H1 (cell line): ENCODE measurements around the gene TECR. TPM values are rescaled to one million over a fixed set of nuclear protein-coding genes. Genes with fewer than 3 reads are reported as not detected.

ENCODE experiments used
- CTCF ChIA-PET: fragments of 300-600 bp; sonication (Branson Sonifier 250); formaldehyde crosslinking; loops from one replicate; lab custom pipeline; 2021; ENCODE audit not compliant: partially characterized antibody; lab: Charles Lee
- POLR2A ChIA-PET: fragments of 300-600 bp; sonication (Branson Sonifier 250); formaldehyde crosslinking; loops from one replicate; lab custom pipeline; 2021; ENCODE audit warnings: inconsistent platforms; ENCODE audit not compliant: partially characterized antibody; lab: Charles Lee
- DNase-seq, 2 experiments: peaks; one replicate each; pipeline versions ENCODE4 v3.0.0 to v3.0.0-alpha.2; 2010 to 2022; ENCODE audit warnings: low spot score in 2 of 2, low read depth in 1 of 2, mixed read lengths in 1 of 2
- FAIRE-seq: peaks from 2 replicates; lab custom pipeline; 2011; peaks lifted over from hg19 to GRCh38; lab: Jason Lieb, UNC
- H2AFZ ChIP-seq: 2 replicates; pipeline ENCODE4 v1.8.1; 2012; ENCODE audit warnings: low read length, inconsistent platforms
- H2AK5ac ChIP-seq: 2 replicates; pipeline ENCODE4 v1.6.1; 2013; ENCODE audit warnings: low read depth, low read length
- H2BK120ac ChIP-seq: replicated peaks from 2 replicates; pipeline ENCODE3; 2013; ENCODE audit warnings: low read depth, low read length, inconsistent platforms
- H2BK12ac ChIP-seq: 2 replicates; pipeline ENCODE4 v1.6.1; 2013; ENCODE audit warnings: low read depth, low read length
- H2BK15ac ChIP-seq: 2 replicates; pipeline ENCODE4 v1.6.1; 2013; ENCODE audit warnings: low read length
- H2BK20ac ChIP-seq: 2 replicates; pipeline ENCODE4 v1.6.1; 2013; ENCODE audit warnings: low read length
- H2BK5ac ChIP-seq: 2 replicates; pipeline ENCODE4 v1.6.1; 2013; ENCODE audit warnings: low read depth, low read length
- H3K14ac ChIP-seq: 2 replicates; pipeline ENCODE4 v1.6.1; 2013; ENCODE audit warnings: inconsistent platforms; ENCODE audit not compliant: insufficient read length
- H3K18ac ChIP-seq: 2 replicates; pipeline ENCODE4 v1.6.1; 2013; ENCODE audit warnings: low read length; ENCODE audit errors: extremely low read depth
- H3K23ac ChIP-seq: 2 replicates; pipeline ENCODE4 v1.6.1; 2013; ENCODE audit warnings: inconsistent platforms; ENCODE audit not compliant: insufficient read length
- H3K23me2 ChIP-seq: 2 replicates; pipeline ENCODE4 v1.6.1; 2013; ENCODE audit warnings: low read depth, low read length
- H3K27ac ChIP-seq: 2 replicates; pipeline ENCODE4 v1.6.1; 2011; ENCODE audit warnings: low read depth, low read length, inconsistent platforms
- H3K27me3 ChIP-seq, 4 experiments: replicated peaks in 1 of 4; 1 replicate in 1 of 4; 2 replicates in 3 of 4; pipeline versions ENCODE4 v1.6.1 to v1.8.1; 2011 to 2013; ENCODE audit warnings: low read length in 3 of 4, mild to moderate bottlenecking in 3 of 4, inconsistent platforms in 2 of 4, mixed read lengths in 2 of 4, moderate library complexity in 1 of 4; ENCODE audit not compliant: control insufficient read depth in 3 of 4, insufficient read depth in 3 of 4; ENCODE audit errors: extremely low read depth in 1 of 4
- H3K36me3 ChIP-seq, 4 experiments: 2 replicates each; pipeline versions ENCODE4 v1.6.1 to v1.8.1; 2011 to 2013; ENCODE audit warnings: mild to moderate bottlenecking in 4 of 4, low read length in 3 of 4, moderate library complexity in 2 of 4, control low read depth in 1 of 4, inconsistent platforms in 1 of 4; ENCODE audit not compliant: insufficient read depth in 4 of 4, control insufficient read depth in 2 of 4
- H3K4ac ChIP-seq: replicated peaks from 2 replicates; pipeline ENCODE3; 2013; ENCODE audit warnings: low read length, low read depth, mixed read lengths, inconsistent platforms; ENCODE audit not compliant: insufficient read length
- H3K4me1 ChIP-seq, 4 experiments: replicated peaks in 1 of 4; 1 replicate in 1 of 4; 2 replicates in 3 of 4; pipeline versions ENCODE4 v1.6.1 to v1.8.1; 2011 to 2013; ENCODE audit warnings: low read length in 3 of 4, inconsistent platforms in 2 of 4, mixed read lengths in 1 of 4; ENCODE audit not compliant: insufficient read depth in 4 of 4, control insufficient read depth in 3 of 4
- H3K4me2 ChIP-seq, 2 experiments: 2 replicates each; pipeline versions ENCODE4 v1.6.1 to v1.8.1; 2011 to 2013; ENCODE audit warnings: low read depth in 2 of 2, low read length in 2 of 2, control low read depth in 1 of 2, inconsistent platforms in 1 of 2, mild to moderate bottlenecking in 1 of 2; ENCODE audit not compliant: insufficient read depth in 1 of 2
- H3K4me3 ChIP-seq, 4 experiments: fragments of 200-600, 300-600 bp in 1 of 4; sonication (generic), shearing (Covaris generic), sonication (Bioruptor Twin) in 1 of 4; 2 replicates each; pipeline versions ENCODE4 v1.5.1 to v1.8.1; 2011 to 2016; ENCODE audit warnings: low read length in 4 of 4, low read depth in 3 of 4, control low read depth in 2 of 4, inconsistent platforms in 2 of 4, mild to moderate bottlenecking in 2 of 4, mixed read lengths in 1 of 4, moderate library complexity in 1 of 4; ENCODE audit not compliant: insufficient read depth in 2 of 4; ENCODE audit errors: extremely low read depth in 1 of 4
- H3K56ac ChIP-seq: replicated peaks from 2 replicates; pipeline ENCODE3; 2013; ENCODE audit warnings: low read depth, mild to moderate bottlenecking, mixed read lengths, low read length, inconsistent platforms; ENCODE audit not compliant: insufficient read length
- H3K79me1 ChIP-seq: 2 replicates; pipeline ENCODE4 v1.6.1; 2013; ENCODE audit warnings: low read depth, low read length, control low read depth
- H3K79me2 ChIP-seq, 2 experiments: 2 replicates each; pipeline versions ENCODE4 v1.6.1 to v1.8.1; 2012 to 2013; ENCODE audit warnings: low read length in 2 of 2, mild to moderate bottlenecking in 2 of 2, inconsistent platforms in 1 of 2; ENCODE audit not compliant: insufficient read depth in 2 of 2, control insufficient read depth in 1 of 2
- H3K9ac ChIP-seq, 4 experiments: replicated peaks in 1 of 4; 1 replicate in 1 of 4; 2 replicates in 3 of 4; pipeline versions ENCODE4 v1.6.1 to v1.8.1; 2011 to 2013; ENCODE audit warnings: low read depth in 3 of 4, low read length in 3 of 4, control low read depth in 2 of 4, mild to moderate bottlenecking in 2 of 4, moderate library complexity in 2 of 4, inconsistent platforms in 1 of 4; ENCODE audit errors: extremely low read depth in 1 of 4
- H3K9me3 ChIP-seq, 2 experiments: 2 replicates each; pipeline versions ENCODE4 v1.6.1 to v1.8.1; 2012 to 2013; ENCODE audit warnings: mild to moderate bottlenecking in 2 of 2, moderate library complexity in 2 of 2, control low read depth in 1 of 2, inconsistent platforms in 1 of 2, low read depth in 1 of 2, low read length in 1 of 2, mixed read lengths in 1 of 2; ENCODE audit not compliant: insufficient read depth in 2 of 2
- H4K20me1 ChIP-seq, 2 experiments: replicated peaks in 1 of 2; 2 replicates each; pipeline versions ENCODE3 to v1.8.1; 2011 to 2013; ENCODE audit warnings: inconsistent platforms in 2 of 2, low read length in 2 of 2, mild to moderate bottlenecking in 1 of 2; ENCODE audit not compliant: insufficient read depth in 2 of 2, control insufficient read depth in 1 of 2
- H4K5ac ChIP-seq: 2 replicates; pipeline ENCODE4 v1.6.1; 2013; ENCODE audit warnings: low read length, low read depth, mixed read lengths, inconsistent platforms; ENCODE audit not compliant: insufficient read length
- H4K8ac ChIP-seq: 2 replicates; pipeline ENCODE4 v1.8.0; 2013; ENCODE audit warnings: mild to moderate bottlenecking, moderate library complexity, low read length, inconsistent platforms; ENCODE audit not compliant: insufficient read depth; ENCODE audit errors: extremely low read depth
- H4K91ac ChIP-seq: replicated peaks from 2 replicates; pipeline ENCODE3; 2013; ENCODE audit warnings: low read length, mixed read lengths, inconsistent platforms; ENCODE audit not compliant: insufficient read length
- ASH2L ChIP-seq: fragments of 200-600, 300-600 bp; sonication (generic); IDR thresholded peaks from one replicate; pipeline ENCODE4 v1.7.1; 2017; ENCODE audit warnings: low read length
- EGR1 ChIP-seq: IDR thresholded peaks from 2 replicates; pipeline ENCODE4 v1.6.1; 2011; ENCODE audit warnings: low read depth, low read length, borderline replicate concordance
- EP300 ChIP-seq, 2 experiments: IDR thresholded peaks; 1 replicate in 1 of 2; 2 replicates in 1 of 2; pipeline ENCODE4 v1.6.1; 2011 to 2012; ENCODE audit warnings: low read depth in 2 of 2, low read length in 2 of 2, mild to moderate bottlenecking in 2 of 2, borderline replicate concordance in 1 of 2, inconsistent platforms in 1 of 2, moderate library complexity in 1 of 2
- HDAC2 ChIP-seq, 2 experiments: fragments of 300-600 bp in 1 of 2; sonication (generic) in 1 of 2; IDR thresholded peaks; 2 replicates each; pipeline ENCODE4 v1.6.1; 2011 to 2012; ENCODE audit warnings: low read depth in 2 of 2, low read length in 2 of 2, mild to moderate bottlenecking in 2 of 2, moderate library complexity in 2 of 2, borderline replicate concordance in 1 of 2, inconsistent platforms in 1 of 2
- KDM1A ChIP-seq: fragments of 200-600, 300-600 bp; sonication (generic); IDR thresholded peaks from 2 replicates; pipeline ENCODE4 v1.7.1; 2016; ENCODE audit warnings: mild to moderate bottlenecking, low read length, borderline replicate concordance
- TAF1 ChIP-seq: IDR thresholded peaks from 2 replicates; pipeline ENCODE4 v1.6.1; 2011; ENCODE audit warnings: mild to moderate bottlenecking, low read depth, low read length
- ZNF274 ChIP-seq: IDR thresholded peaks from 2 replicates; pipeline ENCODE4 v1.7.0; 2012; ENCODE audit warnings: low read length, borderline replicate concordance; ENCODE audit errors: extremely low read depth
- WGBS, 2 experiments: shearing (Covaris generic) in 1 of 2; methylation state at CpG; one replicate each; pipeline versions ENCODE4 v1.1.6 to v1.1.7; 2013 to 2015; ENCODE audit warnings: low lambda C conversion rate in 2 of 2, mixed read lengths in 2 of 2, inconsistent platforms in 1 of 2, low coverage in 1 of 2, missing lambda C conversion rate in 1 of 2; ENCODE audit not compliant: insufficient replicate concordance in 2 of 2, insufficient coverage in 1 of 2, insufficient read length in 1 of 2; ENCODE audit errors: extremely low coverage in 1 of 2, missing lambda C conversion rate in 1 of 2; 5-methylcytosine and 5-hydroxymethylcytosine counted together
- polyA plus RNA-seq, 7 experiments: library from polyadenylated mRNA; depleted of rRNA in 3 of 7; stranded (reverse) in 5 of 7; unstranded in 2 of 7; fragments of >200 nt in 5 of 7; fragments of 200-250 nt in 2 of 7; gene quantifications; 1 replicate in 5 of 7; 2 replicates in 1 of 7; 4 replicates in 1 of 7; pipeline versions ENCODE4 v1.2.1 to v1.2.3, GENCODE V29; 2011 to 2013; ENCODE audit warnings: missing spikeins in 2 of 7, mixed read lengths in 2 of 7
- total RNA-seq: library from RNA; stranded (reverse); fragmentation: NEBNext Ultra II Directional; extraction: Animal tissue kit (Norgen Biotek cat#: 25700); gene quantifications from 2 replicates; pipeline ENCODE4 v1.2.1, GENCODE V29; 2021
- TF ChIP-seq, protein P1 (sequence below): IDR thresholded peaks from 2 replicates; pipeline ENCODE4 v1.6.1; 2012; ENCODE audit warnings: low read length, inconsistent platforms
- TF ChIP-seq, protein P2 (sequence below), 3 experiments: IDR thresholded peaks; 1 replicate in 2 of 3; 2 replicates in 1 of 3; pipeline versions ENCODE4 v1.5.1 to v1.6.1; 2011; ENCODE audit warnings: low read length in 3 of 3, mild to moderate bottlenecking in 3 of 3, inconsistent platforms in 2 of 3, low read depth in 1 of 3, moderate library complexity in 1 of 3; ENCODE audit not compliant: insufficient read depth in 1 of 3; ENCODE audit errors: control extremely low read depth in 1 of 3

The TECR gene
- total and polyA plus RNA-seq, 2 of the 8 experiments (the other 6 are each of a cell fraction or from before 2014, with no cell fraction given) = 172 to 405 TPM

DNA sequence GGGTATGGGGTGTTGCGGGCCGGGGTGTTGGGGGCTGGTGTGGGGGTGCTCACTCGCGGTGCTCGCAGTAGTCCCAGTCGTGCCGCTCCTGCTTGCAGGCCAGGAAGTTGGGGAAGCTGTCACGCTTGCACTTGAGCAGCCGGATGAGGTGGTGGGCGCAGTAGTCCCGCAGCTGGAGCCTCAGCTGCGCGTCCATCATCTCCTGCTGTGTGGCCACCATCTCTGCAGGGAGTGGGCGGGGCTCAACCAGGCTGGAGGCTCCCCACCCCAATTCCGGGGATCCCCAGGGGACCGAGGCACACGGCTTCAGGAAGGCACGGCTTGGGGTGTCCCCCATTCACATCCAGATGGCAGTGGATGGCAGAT lies 37.3 kb downstream of the TECR start:
- no peaks in the 10 kb centered on the region for H3K9me3 ChIP-seq
- no peak overlapping the region for H3K4me3 ChIP-seq
- WGBS, 2 experiments = 95% methylated on average over 10 of the region's 18 CpGs; no CpG with 5 or more reads in 1 of the 2 experiments
- no peak overlapping the region for H3K18ac ChIP-seq
- H3K23me2 ChIP-seq = no peaks in the 10 kb centered on the region; the same call in 1 of the 2 replicates
- no peak overlapping the region for H2AFZ ChIP-seq
- no peak overlapping the region for H4K91ac ChIP-seq
- H3K23ac ChIP-seq = no peak overlapping the region
- peaks cover 0 to 28% (median 22%) of the 10 kb centered on the region in 4 experiments; a peak in 6 of 7 replicates for H3K4me1 ChIP-seq
- no peak overlapping the region for H4K8ac ChIP-seq
- ChIA-PET CTCF (no interaction called here), POLR2A (interaction anchor here (1.0 kb wide), 1 partner anchor 119 kb away, joined by 3 read pairs; no protein-coding TSS in a partner anchor)
- H2BK5ac ChIP-seq = no peak overlapping the region
- H3K14ac ChIP-seq = no peak overlapping the region
- H2BK20ac ChIP-seq = no peak overlapping the region
- H3K27me3 ChIP-seq = no peaks in the 10 kb centered on the region
- no peak overlapping the region for H3K27ac ChIP-seq
- H4K5ac ChIP-seq = no peak overlapping the region
- peaks cover 0 to 15% of the 10 kb centered on the region in 2 experiments for H4K20me1 ChIP-seq
- no peak overlapping the region for H3K56ac ChIP-seq
- no peak overlapping the region for H2AK5ac ChIP-seq
- H3K36me3 ChIP-seq = peaks cover 0 to 16% (median 6%) of the 10 kb centered on the region in 4 experiments; a peak in 3 of 8 replicates
- DNase-seq (no peak), FAIRE-seq (no peak)
- peaks cover 2% of the 10 kb centered on the region for H3K79me1 ChIP-seq
- H3K4ac ChIP-seq = no peak overlapping the region
- H3K79me2 ChIP-seq = peaks cover 0 to 21% of the 10 kb centered on the region in 2 experiments; a peak in 2 of 4 replicates
- no peak overlapping the region for H2BK12ac ChIP-seq
- no peak overlapping the region for H3K4me2 ChIP-seq
- no peak overlapping the region for H3K9ac ChIP-seq
- H2BK120ac ChIP-seq = no peak overlapping the region
- H2BK15ac ChIP-seq = no peak overlapping the region
- TF ChIP-seq, protein P1, sequence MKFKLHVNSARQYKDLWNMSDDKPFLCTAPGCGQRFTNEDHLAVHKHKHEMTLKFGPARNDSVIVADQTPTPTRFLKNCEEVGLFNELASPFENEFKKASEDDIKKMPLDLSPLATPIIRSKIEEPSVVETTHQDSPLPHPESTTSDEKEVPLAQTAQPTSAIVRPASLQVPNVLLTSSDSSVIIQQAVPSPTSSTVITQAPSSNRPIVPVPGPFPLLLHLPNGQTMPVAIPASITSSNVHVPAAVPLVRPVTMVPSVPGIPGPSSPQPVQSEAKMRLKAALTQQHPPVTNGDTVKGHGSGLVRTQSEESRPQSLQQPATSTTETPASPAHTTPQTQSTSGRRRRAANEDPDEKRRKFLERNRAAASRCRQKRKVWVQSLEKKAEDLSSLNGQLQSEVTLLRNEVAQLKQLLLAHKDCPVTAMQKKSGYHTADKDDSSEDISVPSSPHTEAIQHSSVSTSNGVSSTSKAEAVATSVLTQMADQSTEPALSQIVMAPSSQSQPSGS = no peak
- TF ChIP-seq TAF1 = no peak
- no peak for TF ChIP-seq ASH2L
- no peak for TF ChIP-seq ZNF274
- no peak for TF ChIP-seq KDM1A
- no peak for TF ChIP-seq EP300 (IDR thresholded peaks at IDR 0.05; ENCODE audit: borderline replicate concordance in 1 of 2, low read depth in 2 of 2, low read length in 2 of 2)
- TF ChIP-seq, protein P2, sequence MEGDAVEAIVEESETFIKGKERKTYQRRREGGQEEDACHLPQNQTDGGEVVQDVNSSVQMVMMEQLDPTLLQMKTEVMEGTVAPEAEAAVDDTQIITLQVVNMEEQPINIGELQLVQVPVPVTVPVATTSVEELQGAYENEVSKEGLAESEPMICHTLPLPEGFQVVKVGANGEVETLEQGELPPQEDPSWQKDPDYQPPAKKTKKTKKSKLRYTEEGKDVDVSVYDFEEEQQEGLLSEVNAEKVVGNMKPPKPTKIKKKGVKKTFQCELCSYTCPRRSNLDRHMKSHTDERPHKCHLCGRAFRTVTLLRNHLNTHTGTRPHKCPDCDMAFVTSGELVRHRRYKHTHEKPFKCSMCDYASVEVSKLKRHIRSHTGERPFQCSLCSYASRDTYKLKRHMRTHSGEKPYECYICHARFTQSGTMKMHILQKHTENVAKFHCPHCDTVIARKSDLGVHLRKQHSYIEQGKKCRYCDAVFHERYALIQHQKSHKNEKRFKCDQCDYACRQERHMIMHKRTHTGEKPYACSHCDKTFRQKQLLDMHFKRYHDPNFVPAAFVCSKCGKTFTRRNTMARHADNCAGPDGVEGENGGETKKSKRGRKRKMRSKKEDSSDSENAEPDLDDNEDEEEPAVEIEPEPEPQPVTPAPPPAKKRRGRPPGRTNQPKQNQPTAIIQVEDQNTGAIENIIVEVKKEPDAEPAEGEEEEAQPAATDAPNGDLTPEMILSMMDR (IDR thresholded peaks at IDR 0.05; ENCODE audit: control extremely low read depth in 1 of 3, insufficient read depth in 1 of 3, low read depth in 1 of 3, low read length in 3 of 3) = no peak
- no peak for TF ChIP-seq HDAC2 (IDR thresholded peaks at IDR 0.05; ENCODE audit: borderline replicate concordance in 1 of 2, low read depth in 2 of 2, low read length in 2 of 2)
- no peak for TF ChIP-seq EGR1
